IPS DF 6.9 (cell line): ENCODE measurements around the gene MAN2B1.
A peak's percentile ranks its signal among the peaks of the same experiment; 100 is the strongest.
"Not testable (repeated sequence)": the region's sequence is repeated elsewhere in the genome, so short reads cannot be mapped to it uniquely, and the experiment has no call there.

Source experiments
- DNase-seq: peaks from one replicate; pipeline ENCODE4 v3.0.0-alpha.2; 2013; ENCODE audit warnings: low read depth, low spot score
- H3K27ac ChIP-seq: one replicate; pipeline ENCODE4 v1.5.1; 2013; ENCODE audit warnings: low read length, control low read depth
- H3K27me3 ChIP-seq: 2 replicates; pipeline ENCODE4 v1.6.1; 2013; ENCODE audit warnings: mild to moderate bottlenecking, low read length; ENCODE audit not compliant: control insufficient read depth, insufficient read depth
- H3K36me3 ChIP-seq: 2 replicates; pipeline ENCODE4 v1.6.1; 2013; ENCODE audit warnings: low read length; ENCODE audit not compliant: control insufficient read depth, insufficient read depth
- H3K4me1 ChIP-seq: 2 replicates; pipeline ENCODE4 v1.6.1; 2013; ENCODE audit warnings: low read length; ENCODE audit not compliant: control insufficient read depth, insufficient read depth
- H3K4me3 ChIP-seq: 2 replicates; pipeline ENCODE4 v1.5.1; 2013; ENCODE audit warnings: mild to moderate bottlenecking, low read length
- H3K9me3 ChIP-seq: 2 replicates; pipeline ENCODE4 v1.6.1; 2013; ENCODE audit warnings: low read length, inconsistent platforms; ENCODE audit not compliant: control insufficient read depth, insufficient read depth
- WGBS: extraction: QIAGEN DNeasy Blood & Tissue Kit; methylation state at CpG from one replicate; pipeline ENCODE4 v1.1.7; 2013; ENCODE audit warnings: mixed read lengths, missing lambda C conversion rate; ENCODE audit not compliant: insufficient read length, insufficient coverage; 5-methylcytosine and 5-hydroxymethylcytosine counted together

The MAN2B1 gene

DNA sequence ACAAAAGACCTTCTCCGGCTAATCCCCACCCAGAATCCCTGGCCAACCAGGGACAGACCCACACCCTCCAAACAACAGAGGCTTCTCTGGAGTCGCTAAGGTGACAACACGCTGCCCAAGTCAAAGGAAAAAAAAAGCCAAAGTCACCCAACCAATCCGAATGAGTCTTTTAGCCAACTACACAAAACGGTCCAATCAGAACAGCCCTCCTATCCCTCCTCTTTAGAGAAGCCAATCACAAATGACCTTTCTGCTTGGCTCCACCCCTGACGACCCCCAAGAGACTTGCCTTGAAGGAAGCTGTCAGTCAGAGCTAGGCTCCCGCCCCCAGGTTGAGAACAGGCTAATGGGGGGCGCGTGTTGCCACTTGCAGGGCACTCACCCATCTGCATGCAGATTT, 36.5 kb upstream of the MAN2B1 start:
- WGBS, result no CpG with 5 or more reads among the region's 9 CpGs
- H3K36me3 ChIP-seq, result peaks cover 44% of the 10 kb centered on the region
- H3K4me1 ChIP-seq, result peaks cover 1% of the 10 kb centered on the region; the same call in 1 of the 2 replicates
- peak; percentile 93 for DNase-seq
- no peak overlapping the region for H3K27ac ChIP-seq
- no peak overlapping the region for H3K4me3 ChIP-seq
- H3K9me3 ChIP-seq, result no peaks in the 10 kb centered on the region
- no peaks in the 10 kb centered on the region for H3K27me3 ChIP-seq

DNA sequence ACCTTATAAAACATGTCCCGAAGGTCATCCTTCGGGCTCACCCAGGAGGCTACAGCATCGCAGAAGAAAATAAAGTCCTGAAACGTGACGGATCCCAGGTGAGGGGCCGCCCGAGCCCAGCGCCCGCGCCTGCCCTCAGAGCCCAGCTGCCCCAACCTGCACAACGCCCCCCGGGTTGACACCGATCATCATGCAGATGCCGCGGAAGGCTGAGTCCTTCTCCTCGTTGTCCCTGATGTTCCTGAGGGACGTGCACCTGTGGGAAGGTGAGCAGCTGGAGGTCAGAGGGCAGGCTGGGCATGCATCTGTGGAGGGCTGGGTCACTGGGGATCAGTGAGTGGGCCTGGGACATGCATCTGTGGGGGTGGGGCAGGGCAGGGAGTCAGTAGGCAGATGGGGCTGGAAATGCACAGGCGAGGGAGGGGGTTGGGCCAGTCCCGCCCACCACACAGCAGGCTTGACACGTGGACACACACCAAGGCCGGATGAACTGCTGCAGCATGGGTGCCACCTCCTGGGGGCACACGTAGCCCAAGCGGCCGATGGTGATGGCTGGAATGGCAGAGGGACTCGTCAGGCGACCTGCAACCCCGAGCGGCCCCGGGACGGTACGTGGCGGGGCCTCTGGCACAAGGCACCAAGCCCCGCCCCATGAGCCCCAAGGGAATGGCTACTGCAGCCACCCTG, 35.2 kb upstream of the MAN2B1 start:
- Histone ChIP-seq H3K4me3 (no peak overlapping the region), H3K4me1 (peaks cover 1% of the 10 kb centered on the region; the same call in 1 of the 2 replicates), H3K36me3 (peaks cover 44% of the 10 kb centered on the region), H3K27me3 (no peaks in the 10 kb centered on the region), H3K27ac (no peak overlapping the region), H3K9me3 (no peaks in the 10 kb centered on the region)
- WGBS, result no CpG with 5 or more reads among the region's 33 CpGs
- DNase-seq, result no peak

DNA sequence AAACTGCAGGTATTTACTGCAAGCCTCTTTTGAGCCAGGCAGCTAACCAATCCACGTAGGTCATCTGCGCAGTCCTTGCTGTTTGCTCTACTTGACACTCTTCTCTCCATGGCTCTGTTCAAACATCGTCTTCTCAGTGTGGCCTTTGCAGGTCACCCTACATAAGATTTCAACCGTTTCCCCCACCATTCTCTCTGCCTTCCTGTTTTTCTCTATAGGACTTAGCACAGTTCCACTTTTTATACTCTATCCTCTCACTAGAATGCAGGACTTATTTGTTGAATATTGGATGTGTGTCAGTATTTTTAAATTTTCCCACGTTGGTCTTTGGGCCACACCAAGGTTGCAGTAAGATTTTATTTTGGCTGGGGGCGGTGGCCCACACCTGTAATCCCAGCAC, 31.6 kb upstream of the MAN2B1 start:
- Histone ChIP-seq H3K9me3 (no peaks in the 10 kb centered on the region), H3K36me3 (peaks cover 26% of the 10 kb centered on the region), H3K4me1 (no peaks in the 10 kb centered on the region), H3K27ac (no peak overlapping the region), H3K4me3 (no peak overlapping the region), H3K27me3 (no peaks in the 10 kb centered on the region)
- WGBS, result no CpG with 5 or more reads among the region's 6 CpGs
- no peak for DNase-seq

DNA sequence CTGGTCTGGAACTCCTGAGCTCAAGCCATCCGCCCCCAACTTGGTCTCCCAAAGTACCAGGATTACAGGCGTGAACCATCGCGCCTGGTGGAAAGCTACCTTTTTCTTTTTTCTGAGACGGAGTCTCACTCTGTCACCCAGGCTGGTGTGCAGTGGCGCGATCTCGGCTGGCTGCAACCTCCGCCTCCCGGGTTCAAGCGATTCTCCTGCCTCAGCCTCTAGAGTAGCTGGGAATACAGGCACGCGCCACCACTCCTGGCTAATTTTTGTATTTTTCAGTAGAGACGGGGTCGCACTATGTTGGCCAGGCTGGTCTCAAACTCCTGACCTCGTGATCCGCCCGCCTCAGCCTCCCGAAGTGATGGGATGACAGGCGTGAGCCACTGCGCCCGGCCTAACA, 30.9 kb upstream of the MAN2B1 start:
- not testable (repeated sequence) for H3K4me3 ChIP-seq, H3K9me3 ChIP-seq, H3K4me1 ChIP-seq, H3K27ac ChIP-seq, DNase-seq, H3K27me3 ChIP-seq
- peaks cover 22% of the 10 kb centered on the region for H3K36me3 ChIP-seq
- WGBS, result no CpG with 5 or more reads among the region's 22 CpGs

DNA sequence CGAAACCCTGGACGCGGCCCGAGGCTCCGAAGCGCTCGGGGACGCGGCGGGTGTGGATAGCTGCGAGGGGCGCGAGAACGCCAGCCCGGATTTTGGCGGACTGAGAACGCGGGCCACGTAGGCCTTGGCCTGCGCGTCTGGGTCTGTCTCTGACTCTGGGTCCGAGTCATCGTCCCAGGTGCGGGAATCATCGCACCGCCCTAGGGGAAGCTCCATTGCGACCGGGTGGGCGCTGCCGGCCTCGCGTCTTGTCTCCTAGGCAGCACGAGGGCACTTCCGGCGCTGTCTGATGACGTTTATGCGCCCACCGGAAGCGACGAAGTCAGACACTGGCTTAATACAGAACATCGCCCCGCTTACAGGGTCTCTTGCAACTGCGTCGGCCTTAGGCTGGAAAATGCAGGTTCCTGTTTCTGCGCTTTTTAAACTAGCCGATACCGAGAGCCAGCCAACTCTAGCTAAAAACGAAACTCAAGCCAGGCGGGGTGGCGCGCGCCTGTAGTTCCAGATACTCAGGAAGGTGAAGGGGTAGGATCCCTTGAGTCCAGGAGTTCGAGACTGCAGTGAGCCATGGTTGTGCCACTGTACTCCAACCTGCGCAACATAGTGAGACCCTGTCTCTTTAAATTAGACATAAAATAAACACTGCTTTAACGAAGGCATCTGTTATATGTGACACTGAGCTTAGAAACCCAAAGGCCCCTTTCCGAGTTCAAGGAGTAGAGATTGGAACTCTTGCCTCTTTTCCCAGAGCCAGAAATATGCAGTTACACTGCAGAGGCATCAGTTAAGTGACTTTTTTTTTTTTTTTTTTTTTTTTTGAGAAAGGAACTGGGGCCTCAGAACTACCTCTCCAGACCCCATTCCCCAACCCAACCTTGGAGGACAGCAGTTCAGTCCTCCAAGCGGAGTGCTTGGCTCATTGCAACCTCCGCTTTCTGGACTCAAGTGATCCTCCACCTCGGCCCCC, 30.1 kb upstream of the MAN2B1 start, which contains the start of gene FBXW9:
Gene FBXW9 (minus strand): TSS at position 266 of the 970 bp plus-strand sequence. CDS start 50 bp downstream, at position 216.
- no peaks in the 10 kb centered on the region for H3K9me3 ChIP-seq
- WGBS, result no CpG with 5 or more reads among the region's 59 CpGs
- H3K27me3 ChIP-seq, result no peaks in the 10 kb centered on the region
- H3K36me3 ChIP-seq, result peaks cover 17% of the 10 kb centered on the region
- no peak within 1 kb of the TSS for H3K27ac ChIP-seq
- H3K4me3 ChIP-seq, result peak within 1 kb of the TSS; percentile 66
- no peaks in the 10 kb centered on the region for H3K4me1 ChIP-seq
- peak; percentile 93 for DNase-seq

DNA sequence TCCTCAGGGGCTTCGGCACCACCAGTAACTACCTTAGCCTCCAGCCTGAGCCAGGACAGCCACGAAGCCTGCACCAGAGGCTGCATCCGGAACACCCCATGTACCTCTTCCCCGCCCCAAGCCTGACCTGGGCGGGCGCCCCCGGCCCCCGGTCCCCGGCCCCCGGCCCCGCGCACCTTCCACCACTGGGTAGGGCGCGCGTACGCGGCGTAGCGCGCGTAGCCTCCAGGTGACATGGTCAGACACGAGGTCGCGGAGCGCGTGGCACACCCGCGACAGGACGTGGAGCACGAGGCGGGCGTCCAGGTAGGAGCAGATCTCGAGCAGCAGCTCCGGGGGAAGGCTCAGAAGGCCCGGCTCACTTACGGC, 29.4 kb upstream of the MAN2B1 start:
- Histone ChIP-seq H3K4me3 (peak overlapping the region; percentile 66), H3K4me1 (no peaks in the 10 kb centered on the region), H3K27me3 (no peaks in the 10 kb centered on the region)

DNA sequence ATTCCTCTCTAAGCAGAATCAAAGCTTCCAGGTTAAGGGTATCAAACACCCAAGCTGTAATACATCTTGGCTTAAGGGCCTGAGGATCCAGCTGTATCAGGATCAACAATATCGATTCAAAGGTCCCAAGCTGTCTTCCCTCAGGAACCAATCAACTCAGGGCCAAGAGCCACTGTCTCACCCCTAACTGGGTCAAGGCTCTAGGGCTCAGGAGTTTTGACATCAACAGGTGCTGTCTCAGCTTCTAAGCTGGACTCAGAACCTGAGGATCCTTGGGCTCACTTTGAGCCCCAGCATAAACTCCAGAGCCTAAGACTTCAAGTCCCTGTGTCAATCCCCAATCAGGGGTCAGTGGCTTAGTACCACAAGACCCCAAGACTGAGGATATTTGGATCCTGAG, 29.0 kb upstream of the MAN2B1 start:
- Histone ChIP-seq H3K4me1 (no peaks in the 10 kb centered on the region), H3K27ac (no peak overlapping the region), H3K36me3 (peaks cover 6% of the 10 kb centered on the region; the same call in 1 of the 2 replicates), H3K27me3 (no peaks in the 10 kb centered on the region), H3K4me3 (no peak overlapping the region; the same call in 1 of the 2 replicates), H3K9me3 (no peaks in the 10 kb centered on the region)
- no CpG with 5 or more reads among the region's 1 CpG for WGBS
- no peak for DNase-seq

More for the DNA sequence above, 29.4 kb upstream of the MAN2B1 start:
- Histone ChIP-seq H3K27ac (no peak overlapping the region), H3K9me3 (no peaks in the 10 kb centered on the region), H3K36me3 (peaks cover 11% of the 10 kb centered on the region)
- no CpG with 5 or more reads among the region's 36 CpGs for WGBS
- DNase-seq, result no peak

DNA sequence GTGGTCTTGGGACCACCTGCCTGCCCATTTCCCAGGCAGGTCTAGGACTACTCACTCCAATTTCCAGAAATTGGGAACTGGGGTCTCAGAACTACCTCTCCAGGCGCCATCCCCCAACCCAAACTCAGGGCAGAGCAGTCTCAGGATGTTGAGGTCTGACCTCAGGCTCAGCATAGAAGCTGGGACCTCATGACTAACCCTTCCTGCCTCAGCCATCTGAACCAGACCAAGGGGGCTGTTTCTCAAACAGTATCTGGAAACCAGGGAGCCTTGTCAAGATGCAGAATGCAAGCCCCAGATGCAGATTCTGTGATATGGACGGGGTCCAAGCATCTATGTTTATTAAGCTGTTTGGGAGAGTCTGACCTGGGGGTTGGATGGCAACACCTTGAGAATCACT, 28.6 kb upstream of the MAN2B1 start:
- no peaks in the 10 kb centered on the region for H3K9me3 ChIP-seq
- H3K36me3 ChIP-seq, result peaks cover 2% of the 10 kb centered on the region; the same call in 1 of the 2 replicates
- H3K4me3 ChIP-seq, result no peak overlapping the region
- no peaks in the 10 kb centered on the region for H3K4me1 ChIP-seq
- H3K27me3 ChIP-seq, result no peaks in the 10 kb centered on the region
- DNase-seq, result no peak
- no peak overlapping the region for H3K27ac ChIP-seq
- WGBS, result no CpG with 5 or more reads among the region's 2 CpGs

DNA sequence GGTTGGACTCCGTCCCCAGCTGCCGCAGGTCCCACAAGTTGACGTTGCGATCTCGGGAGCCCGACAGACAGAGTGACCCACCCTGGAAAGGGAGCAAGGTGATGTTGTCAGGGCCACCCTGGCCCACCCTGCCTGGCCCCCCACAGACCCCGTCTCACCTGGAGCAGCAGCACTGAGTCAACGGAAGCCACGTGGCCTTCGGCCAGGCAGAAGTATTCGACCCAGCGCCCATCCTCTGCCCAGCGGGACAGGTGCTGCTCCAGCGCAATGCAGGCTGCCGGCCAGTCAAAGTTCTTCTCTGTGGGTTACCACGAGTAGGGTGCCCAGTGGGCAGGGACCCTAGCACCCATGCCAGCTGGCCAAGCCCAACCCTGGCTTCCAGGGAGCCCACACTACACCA, 28.1 kb upstream of the MAN2B1 start:
- H3K27ac ChIP-seq, result no peak overlapping the region
- no peak for DNase-seq
- no peaks in the 10 kb centered on the region for H3K27me3 ChIP-seq
- H3K9me3 ChIP-seq, result no peaks in the 10 kb centered on the region
- H3K4me1 ChIP-seq, result no peaks in the 10 kb centered on the region
- no CpG with 5 or more reads among the region's 16 CpGs for WGBS
- H3K36me3 ChIP-seq, result no peaks in the 10 kb centered on the region
- no peak overlapping the region for H3K4me3 ChIP-seq

DNA sequence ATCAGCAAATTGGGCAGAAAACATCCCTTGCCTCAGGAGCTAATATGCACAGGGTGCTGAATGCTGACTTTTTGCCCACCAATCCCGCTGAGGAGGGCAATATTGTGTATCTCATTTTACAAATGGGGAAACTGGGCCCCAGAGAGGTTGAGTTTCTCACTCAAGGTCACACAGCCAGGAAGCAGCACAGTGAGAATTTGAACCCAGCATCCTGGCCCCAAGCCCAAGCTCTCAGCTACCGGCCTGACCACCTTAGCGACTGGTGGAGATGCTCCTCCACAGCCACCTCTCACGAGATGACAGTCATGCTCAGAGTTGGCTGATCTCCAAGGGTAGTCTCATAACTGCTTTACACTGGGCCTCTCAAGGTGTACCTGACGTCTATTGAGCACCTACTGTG, 26.4 kb upstream of the MAN2B1 start:
- H3K9me3 ChIP-seq, result no peaks in the 10 kb centered on the region
- no peaks in the 10 kb centered on the region for H3K4me1 ChIP-seq
- DNase-seq, result no peak
- no peaks in the 10 kb centered on the region for H3K27me3 ChIP-seq
- no CpG with 5 or more reads among the region's 5 CpGs for WGBS
- H3K36me3 ChIP-seq, result no peaks in the 10 kb centered on the region
- H3K4me3 ChIP-seq, result no peak overlapping the region
- H3K27ac ChIP-seq, result no peak overlapping the region
